ENCODE data around the gene CCDC61.

- TF ChIP-seq CTCF (conservative IDR thresholded peaks at IDR 0.05; ENCODE audit: low read depth, low read length) (no peak), EZH2 (IDR thresholded peaks at IDR 0.05; ENCODE audit: low read length, unreplicated experiment) (no peak), EZH2phosphoT487 (IDR thresholded peaks at IDR 0.05; ENCODE audit: borderline replicate concordance, low read length) (no peak)
These were observed 19.1 kb upstream of the CCDC61 start for GRCh38 chr19:45976178-45976577.

All from PC-3 (cell line).